ENCODE measurements around the gene EPHB2.
"Not testable (repeated sequence)": the region's sequence is repeated elsewhere in the genome, so short reads cannot be mapped to it uniquely, and the experiment has no call there.

The EPHB2 gene

GRCh38 chr1:22843441-22844183 is 133.0 kb downstream of the EPHB2 start:
- DNase-seq, result not testable (repeated sequence)

- no peak for DNase-seq
Observed at GRCh38 chr1:22844621-22845020, 134.0 kb downstream of the EPHB2 start.

- DNase-seq, result no peak
Observed at GRCh38 chr1:22845398-22845935, 134.8 kb downstream of the EPHB2 start.

DNA sequence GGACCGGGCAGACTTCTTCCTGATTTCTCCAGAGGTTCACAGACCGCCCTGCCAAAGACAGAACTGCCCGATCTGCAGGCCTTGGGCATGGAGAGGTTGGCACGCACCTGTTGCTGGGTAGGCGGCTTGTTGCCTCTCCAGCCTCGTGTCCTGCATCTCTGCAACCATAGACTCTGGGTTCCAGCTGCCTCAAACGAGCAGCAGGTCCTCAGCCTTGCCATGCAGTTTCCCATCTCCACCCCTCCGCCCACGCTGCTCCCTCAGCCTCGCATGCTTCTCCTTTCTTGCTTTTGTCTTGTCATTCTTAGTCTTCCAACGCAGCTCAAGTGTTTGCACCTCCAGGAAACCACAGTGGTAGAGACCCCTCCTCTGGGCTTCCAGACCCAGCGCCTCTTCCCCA is 135.8 kb downstream of the EPHB2 start:
- no peak for DNase-seq

DNA sequence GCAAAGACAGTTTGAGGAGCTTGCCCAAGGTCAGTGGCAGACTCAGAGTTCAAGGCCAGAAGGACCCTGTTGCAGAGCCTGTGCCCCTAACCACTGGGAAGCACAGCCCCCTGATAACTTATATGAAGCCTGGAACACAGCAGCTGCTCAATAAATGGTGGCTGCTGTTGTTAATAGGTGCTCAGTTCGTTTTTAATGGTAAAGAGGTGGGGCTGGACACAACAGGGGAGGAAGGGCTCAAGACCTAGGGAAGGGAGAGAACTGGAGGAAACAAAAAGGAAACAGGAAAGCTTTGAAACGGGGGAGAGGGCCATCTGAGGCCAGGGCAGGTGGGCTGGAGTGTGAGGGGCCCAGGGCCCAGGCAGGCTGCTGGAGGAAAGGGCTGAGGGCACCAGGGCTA is 136.6 kb downstream of the EPHB2 start:
- DNase-seq, result no peak

DNA sequence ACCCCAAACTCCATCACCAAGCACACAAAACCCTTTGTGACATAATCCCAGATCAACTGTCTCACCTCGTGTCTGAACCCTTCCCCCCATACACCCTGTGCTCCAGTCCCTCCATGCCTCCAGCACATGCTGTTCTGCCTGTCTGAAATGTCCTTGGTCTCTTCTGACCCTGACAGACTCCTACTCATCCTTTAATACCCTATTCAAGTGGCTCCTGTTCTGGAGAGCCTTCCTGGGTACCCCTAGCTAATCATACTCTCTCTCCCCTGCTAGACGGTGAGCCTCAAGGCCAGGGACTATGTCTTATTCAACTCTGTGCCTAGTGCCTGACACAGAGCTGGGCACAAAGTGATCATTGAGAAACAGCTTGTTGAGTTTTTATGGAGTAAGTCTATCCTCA is 137.1 kb downstream of the EPHB2 start:
- no peak for DNase-seq

GRCh38 chr1:22848405-22848804 is 137.8 kb downstream of the EPHB2 start:
- no peak for DNase-seq

DNA sequence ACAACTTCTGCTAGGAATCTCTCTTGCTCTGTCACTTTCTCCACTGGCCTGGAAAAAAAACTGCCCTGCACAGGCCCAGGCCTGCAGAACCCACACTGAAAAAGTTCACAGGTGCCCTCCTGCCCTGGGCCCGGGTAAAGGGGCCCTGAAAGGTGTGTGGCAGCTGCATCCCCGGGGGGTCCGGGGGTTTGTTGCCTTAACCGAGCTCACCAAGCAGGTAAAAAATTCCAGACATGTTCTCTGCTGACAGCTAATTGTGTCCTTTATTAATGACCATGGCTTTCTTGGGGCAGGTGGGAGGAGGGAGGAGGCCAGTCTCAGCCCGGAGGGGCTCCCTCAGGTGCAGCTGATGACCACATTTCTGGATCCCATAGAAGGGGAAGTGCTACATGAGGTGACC is 139.1 kb downstream of the EPHB2 start:
- no peak for DNase-seq

- DNase-seq, result no peak
Observed at GRCh38 chr1:22850281-22850680, 139.6 kb downstream of the EPHB2 start.

DNA sequence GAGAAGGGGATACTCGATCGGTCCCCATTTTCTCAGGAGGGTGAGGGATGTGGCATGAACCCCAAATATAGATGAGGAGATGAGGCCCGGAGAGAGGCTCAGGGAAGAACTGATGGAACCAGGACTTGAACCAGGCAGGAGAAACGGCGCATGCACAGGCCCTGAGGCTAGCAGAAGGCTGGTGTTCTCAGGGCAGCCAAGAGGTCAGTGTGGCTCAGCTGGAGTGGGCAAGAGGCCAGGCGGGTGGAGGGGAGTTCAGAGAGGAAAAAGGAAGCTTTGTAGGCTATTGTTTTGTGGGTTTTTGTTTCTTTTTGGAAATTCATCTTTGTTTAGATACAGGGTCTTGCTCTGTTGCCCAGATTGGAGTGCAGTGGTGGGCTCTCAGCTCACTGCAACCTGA is 140.0 kb downstream of the EPHB2 start:
- DNase-seq, result no peak

GRCh38 chr1:22851517-22851916 is 140.9 kb downstream of the EPHB2 start:
- DNase-seq, result no peak

DNA sequence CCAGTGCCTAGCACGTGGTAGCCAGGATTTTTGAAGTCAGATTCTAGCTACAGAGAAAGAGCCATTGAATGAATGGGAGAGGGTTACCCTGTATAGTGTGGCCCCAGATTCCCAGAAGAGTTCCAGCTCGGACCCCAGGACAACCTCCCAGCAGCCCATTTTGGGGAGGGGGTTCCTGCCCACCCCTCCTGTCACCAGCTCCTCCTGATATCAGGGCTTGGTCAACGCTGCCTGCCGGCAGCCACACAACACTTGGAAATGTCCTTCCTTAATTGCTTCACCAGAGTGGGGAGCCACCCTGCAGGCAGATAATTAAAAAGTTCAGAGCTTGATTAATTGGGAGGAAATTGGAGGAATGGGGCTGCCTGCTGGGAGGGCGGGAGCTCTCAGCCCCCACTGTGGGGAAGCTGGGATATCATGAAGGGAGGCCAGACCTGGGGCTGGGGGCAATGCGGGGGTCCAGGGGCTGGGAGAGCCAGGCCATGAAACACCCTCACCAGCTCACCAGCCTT is 141.6 kb downstream of the EPHB2 start:
- no peak for DNase-seq

DNA sequence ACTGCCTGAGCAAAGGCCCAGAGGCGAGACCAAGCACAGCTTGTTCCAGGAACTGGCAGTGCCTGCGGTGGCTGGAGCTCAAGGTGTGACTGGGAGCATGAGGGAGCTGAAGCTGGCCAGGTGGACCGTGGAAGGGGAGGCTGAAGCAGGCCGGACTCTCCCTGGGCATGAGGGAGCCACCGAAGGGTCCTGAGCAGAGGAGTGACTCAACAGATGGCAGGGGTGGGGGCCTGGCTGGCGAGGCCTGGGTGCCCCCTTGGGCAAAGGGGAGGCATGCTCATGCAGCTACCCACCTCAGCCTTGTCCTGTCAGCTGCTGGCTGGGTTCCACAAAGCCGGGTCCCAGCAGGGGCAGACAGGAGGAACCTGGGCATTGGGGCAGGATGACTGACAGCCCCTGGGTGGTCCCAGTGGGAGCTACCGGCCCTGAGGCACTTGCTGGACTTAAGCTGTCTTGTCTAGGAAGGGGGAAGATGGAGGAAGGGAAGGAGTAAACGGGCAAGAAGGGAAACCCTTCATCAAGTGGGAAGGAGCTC is 143.1 kb downstream of the EPHB2 start:
- no peak for DNase-seq

DNA sequence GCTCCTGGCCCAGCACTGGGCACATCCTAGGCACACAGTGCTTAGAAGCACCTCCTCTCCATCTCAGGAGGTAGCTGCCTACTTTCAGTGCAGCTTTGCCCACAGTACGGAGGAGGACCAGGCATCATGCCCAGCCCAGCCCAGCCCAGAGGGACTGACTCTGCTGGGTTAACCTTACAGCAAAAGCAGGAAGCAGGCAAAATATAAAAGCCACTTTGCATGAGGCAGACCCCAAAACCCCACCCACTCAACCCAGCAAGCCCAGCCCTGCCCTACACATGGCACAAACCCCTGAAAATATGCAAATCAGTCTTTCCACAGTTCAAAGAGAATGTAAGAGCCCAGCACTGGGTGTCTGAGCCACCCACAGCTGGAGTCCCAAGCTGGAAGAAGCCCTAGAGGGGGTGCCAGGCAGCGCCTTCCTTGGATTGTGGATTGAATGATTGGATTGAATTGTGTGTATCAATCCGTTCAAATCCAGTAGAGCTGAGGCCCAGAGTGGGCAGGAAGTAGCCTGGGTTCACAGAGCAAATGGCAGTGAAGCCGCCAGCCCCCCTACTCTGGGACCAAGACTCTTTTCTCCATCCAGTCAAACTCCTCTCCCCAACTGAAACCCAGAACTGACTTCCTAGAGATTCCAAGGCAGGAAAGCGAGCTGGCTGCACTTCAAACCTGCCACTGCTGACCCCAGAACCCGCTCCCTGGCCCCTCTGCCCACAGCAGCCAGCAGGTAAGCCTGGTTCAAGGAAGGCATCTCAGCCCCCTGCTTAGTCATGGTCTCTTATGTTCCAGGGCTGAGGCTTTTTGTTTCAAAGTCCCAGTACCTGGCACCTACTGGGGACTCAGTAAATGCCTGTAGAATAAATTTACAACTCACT is 144.3 kb downstream of the EPHB2 start:
- DNase-seq, result no peak

DNA sequence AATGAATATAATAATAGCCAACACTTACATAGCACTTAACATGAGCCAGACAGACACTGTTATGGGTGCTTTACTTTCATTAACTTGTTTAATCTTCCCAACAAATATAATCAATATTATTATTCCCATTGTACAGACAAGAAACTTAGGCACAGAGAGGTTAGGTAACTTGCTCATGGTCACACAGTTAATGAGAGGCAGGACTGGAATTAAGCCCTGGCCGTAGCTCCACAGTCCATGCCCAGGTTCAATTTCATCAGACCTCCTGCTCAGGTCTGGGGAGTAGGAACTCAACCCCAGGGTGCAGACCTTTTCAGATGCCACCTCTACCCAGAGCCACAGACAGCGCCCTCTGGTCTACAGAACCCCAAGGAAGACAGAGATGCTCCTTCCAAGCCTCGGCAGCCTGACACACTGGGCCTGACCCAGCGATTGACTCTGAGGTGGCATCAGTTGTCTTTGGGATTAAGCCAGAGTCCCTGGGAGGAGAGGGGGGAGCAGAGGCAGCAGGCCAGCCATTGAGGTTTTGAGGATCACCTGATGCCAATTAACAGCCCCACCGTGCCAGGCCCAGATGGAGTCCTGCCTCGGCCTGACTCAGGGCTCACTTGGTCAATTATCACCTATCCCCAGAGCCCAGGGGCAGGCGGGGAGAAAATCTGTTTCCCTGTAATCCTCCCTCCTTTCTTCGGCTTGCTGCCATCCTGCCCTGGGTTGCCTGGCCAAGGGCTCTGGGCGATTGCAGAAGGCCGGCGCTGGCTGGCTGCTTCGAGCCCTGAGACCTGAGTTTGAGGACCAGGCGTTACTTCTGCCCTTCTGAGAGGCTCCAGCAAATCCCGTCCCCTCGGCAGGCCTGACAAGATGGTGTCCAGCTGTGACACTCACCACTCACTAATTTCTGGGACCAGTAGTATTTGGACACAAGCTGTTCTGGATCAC is 145.3 kb downstream of the EPHB2 start:
- DNase-seq, result no peak

- DNase-seq, result no peak
Observed at GRCh38 chr1:22857661-22858060, 147.0 kb downstream of the EPHB2 start.

DNA sequence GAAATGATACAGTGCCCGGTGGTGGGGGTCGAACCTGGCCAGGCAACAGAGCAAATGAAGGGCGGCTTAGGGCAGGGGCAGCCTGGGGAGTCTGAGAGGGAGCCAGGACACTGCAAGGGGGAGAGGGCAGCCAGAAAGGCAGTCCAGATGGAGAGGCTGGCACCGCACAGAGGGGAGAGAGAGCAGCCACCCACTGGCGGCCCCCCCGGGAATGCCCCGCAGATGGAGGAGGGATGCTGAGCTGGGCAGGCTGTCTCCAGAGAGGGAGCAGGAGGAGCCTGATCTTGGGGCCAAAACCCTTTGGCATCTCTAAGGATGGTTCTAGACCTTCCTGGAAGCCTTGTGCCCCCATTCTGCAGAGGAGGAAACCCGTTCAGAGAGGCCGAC is 149.8 kb downstream of the EPHB2 start:
- no peak for DNase-seq

DNA sequence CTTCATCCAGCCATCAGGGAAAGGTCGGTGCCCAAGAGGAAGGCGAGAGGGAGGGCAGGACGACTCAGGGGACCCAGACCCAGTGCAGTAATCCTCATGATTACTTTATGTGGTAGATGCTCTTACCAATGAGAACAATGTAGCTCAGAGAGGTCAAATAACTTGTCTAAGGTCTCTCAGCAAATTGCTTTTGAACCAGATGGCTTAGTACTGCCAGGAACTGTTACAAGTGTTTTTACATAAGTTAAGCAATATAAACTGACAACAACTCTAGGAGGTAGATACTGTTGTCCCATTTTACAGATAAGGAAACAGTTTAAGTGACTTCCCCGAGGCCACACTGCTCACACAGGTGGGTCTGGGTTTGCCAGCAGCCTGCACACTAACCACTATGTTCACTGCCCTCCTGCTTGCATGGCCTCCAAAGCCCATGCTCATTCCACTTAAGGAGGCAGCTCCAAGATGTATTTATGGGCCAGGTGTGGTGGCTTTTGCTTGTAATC is 150.3 kb downstream of the EPHB2 start:
- DNase-seq, result no peak

DNA sequence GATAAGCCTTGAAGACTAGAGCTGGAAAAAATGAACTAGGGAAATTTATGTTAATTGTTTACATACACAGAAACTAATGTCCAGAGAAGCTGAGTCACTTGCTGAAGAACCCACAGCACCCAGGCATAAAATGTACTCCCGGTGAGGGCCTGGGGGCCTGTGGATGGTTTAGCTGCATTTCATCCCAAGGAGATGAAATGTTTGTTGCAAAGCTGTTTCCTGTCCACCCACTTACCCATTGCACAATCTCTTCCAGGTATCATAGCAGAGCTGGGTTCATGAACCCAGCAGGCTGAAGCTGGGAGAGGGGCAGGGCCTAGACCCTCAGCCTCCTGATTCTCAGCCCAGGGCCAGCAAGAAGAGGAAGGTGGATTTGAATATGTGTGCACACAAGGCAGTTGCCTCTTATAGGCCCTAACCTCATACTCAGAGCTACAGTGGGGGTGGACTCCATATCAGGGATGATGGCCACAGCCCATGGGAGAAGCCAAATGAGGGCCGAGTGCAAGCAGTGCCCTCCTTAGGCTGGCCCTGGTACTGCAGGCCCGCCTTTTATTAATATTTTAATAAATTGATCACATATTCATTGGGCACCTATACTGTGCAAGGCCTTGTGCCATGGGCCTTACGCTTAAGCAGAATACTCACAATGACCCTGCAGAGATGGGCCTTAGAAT is 151.3 kb downstream of the EPHB2 start:
- no peak for DNase-seq

- DNase-seq, result no peak
Observed at GRCh38 chr1:22862752-22863151, 152.1 kb downstream of the EPHB2 start.

DNA sequence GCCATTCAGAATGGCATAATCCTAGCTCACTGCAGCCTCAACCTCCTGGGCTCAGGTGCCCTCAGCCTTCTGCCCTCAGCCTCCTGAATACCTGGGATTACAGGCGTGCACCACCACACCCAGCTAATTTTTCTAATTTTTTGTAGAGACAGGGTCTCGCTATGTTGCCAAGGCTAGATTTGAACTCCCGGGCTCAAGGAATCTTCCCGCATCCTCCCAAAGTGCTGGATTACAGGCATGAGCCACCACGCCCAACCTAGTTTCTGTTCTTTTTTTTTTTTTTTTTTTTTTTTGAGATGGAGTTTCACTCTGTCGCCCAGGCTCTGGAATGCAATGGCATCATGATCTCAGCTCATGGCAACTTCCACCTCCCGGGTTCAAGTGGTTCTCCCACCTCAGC is 153.1 kb downstream of the EPHB2 start:
- DNase-seq, result no peak

DNA sequence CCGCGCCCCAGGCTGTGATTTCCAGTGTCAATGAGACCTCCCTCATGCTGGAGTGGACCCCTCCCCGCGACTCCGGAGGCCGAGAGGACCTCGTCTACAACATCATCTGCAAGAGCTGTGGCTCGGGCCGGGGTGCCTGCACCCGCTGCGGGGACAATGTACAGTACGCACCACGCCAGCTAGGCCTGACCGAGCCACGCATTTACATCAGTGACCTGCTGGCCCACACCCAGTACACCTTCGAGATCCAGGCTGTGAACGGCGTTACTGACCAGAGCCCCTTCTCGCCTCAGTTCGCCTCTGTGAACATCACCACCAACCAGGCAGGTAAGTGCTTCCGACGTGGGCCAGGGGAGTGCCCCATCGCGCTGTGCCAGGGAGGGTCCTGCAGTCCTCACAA is 154.2 kb downstream of the EPHB2 start:
- no peak for DNase-seq

Data from NCI-H345 (cell line).